MCF 10A (cell line): ENCODE measurements around the gene ADCY1. TPM values are rescaled to one million over a fixed set of nuclear protein-coding genes. Genes with fewer than 3 reads are reported as not detected.

Source experiments
- BruUV-seq: library from RNA; stranded (reverse); fragments of 400-500 nt; replicated peaks from 2 replicates; lab custom pipeline; 2021; lab: Mats Ljungman, UMichigan
- CTCF ChIA-PET: fragments of 300-600 bp; sonication (Branson Sonifier 250); formaldehyde crosslinking; extraction: SDS; loops from one replicate; lab custom pipeline; 2021; ENCODE audit warnings: antibody characterized with exemption, inconsistent platforms; lab: Yijun Ruan, JAX
- POLR2A ChIA-PET: fragments of 300-600, 350-650 bp; sonication (Branson Sonifier 250); formaldehyde crosslinking; extraction: SDS; loops from one replicate; lab custom pipeline; 2020; ENCODE audit warnings: antibody characterized with exemption, inconsistent platforms; lab: Yijun Ruan, JAX
- DNase-seq: peaks from one replicate; pipeline ENCODE4 v3.0.0-alpha.2; 2018; ENCODE audit not compliant: unreplicated experiment
- H3K27ac Mint-ChIP-seq: one replicate; pipeline ENCODE4 v1.8.0; 2022; ENCODE audit warnings: mild to moderate bottlenecking, low read depth, mixed read lengths; ENCODE audit not compliant: unreplicated experiment
- H3K27me3 Mint-ChIP-seq: one replicate; pipeline ENCODE4 v1.8.0; 2022; ENCODE audit warnings: mixed read lengths; ENCODE audit not compliant: insufficient read depth, unreplicated experiment
- H3K36me3 Mint-ChIP-seq: one replicate; pipeline ENCODE4 v1.8.0; 2022; ENCODE audit warnings: mild to moderate bottlenecking, moderate library complexity, mixed read lengths; ENCODE audit not compliant: insufficient read depth, unreplicated experiment
- H3K4me1 Mint-ChIP-seq: one replicate; pipeline ENCODE4 v1.8.0; 2022; ENCODE audit warnings: mixed read lengths; ENCODE audit not compliant: insufficient read depth, unreplicated experiment
- H3K4me3 Mint-ChIP-seq: one replicate; pipeline ENCODE4 v1.8.0; 2022; ENCODE audit warnings: mild to moderate bottlenecking, moderate library complexity, mixed read lengths; ENCODE audit not compliant: unreplicated experiment
- H3K9me3 Mint-ChIP-seq: one replicate; pipeline ENCODE4 v1.8.0; 2022; ENCODE audit warnings: mixed read lengths; ENCODE audit not compliant: unreplicated experiment
- intact Hi-C: fragments of 100-400 bp; cut with micrococcal nuclease; formaldehyde crosslinking; loops from 2 replicates; pipeline ENCODE4 v1.14.1; 2022
- total RNA-seq: library from RNA; stranded (reverse); gene quantifications from 2 replicates; pipeline ENCODE4 v1.2.3, GENCODE V29; 2022
- TF ChIP-seq, protein P1 (sequence below): fragments of 200-600 bp; IDR thresholded peaks from one replicate; pipeline ENCODE4 v1.8.0; 2022; ENCODE audit warnings: antibody characterized with exemption, mild to moderate bottlenecking; ENCODE audit not compliant: unreplicated experiment

The ADCY1 gene
- total RNA-seq, 1 experiment from 2014 or later: 0.61 TPM

DNA sequence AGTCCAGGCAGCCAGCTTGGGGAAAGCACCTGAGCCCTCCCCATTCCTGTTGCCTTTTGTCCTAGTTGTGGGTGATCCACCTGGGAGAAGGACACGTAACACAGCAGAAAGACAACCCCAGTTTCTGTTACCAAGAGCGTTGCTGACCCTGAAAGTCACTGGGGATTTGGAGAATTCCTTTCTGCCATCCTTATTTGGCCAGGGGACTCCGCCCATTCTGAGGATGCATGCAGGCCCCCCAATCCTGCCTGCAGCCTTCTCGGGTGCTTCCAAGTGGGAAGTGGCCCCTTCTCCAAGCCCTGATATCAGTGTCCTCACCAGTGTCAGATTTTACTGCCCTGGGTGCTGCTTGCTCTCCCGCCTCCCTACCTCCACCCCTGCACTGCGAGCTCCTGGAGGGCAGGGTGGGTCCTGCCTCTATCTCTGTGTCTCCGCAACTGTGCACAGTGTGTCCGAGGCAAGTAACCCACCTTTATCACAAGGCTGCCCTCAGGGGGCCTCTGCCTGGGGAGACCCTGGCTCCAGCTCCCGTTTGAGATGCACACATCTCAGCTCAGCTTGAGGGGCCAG, 9.2 kb upstream of the ADCY1 start:
- TF ChIP-seq, protein P1, sequence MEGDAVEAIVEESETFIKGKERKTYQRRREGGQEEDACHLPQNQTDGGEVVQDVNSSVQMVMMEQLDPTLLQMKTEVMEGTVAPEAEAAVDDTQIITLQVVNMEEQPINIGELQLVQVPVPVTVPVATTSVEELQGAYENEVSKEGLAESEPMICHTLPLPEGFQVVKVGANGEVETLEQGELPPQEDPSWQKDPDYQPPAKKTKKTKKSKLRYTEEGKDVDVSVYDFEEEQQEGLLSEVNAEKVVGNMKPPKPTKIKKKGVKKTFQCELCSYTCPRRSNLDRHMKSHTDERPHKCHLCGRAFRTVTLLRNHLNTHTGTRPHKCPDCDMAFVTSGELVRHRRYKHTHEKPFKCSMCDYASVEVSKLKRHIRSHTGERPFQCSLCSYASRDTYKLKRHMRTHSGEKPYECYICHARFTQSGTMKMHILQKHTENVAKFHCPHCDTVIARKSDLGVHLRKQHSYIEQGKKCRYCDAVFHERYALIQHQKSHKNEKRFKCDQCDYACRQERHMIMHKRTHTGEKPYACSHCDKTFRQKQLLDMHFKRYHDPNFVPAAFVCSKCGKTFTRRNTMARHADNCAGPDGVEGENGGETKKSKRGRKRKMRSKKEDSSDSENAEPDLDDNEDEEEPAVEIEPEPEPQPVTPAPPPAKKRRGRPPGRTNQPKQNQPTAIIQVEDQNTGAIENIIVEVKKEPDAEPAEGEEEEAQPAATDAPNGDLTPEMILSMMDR: no peak
- peaks cover 92% of the 10 kb centered on the region for H3K27me3 Mint-ChIP-seq
- POLR2A ChIA-PET: no interaction called here
- no peak for DNase-seq
- CTCF ChIA-PET: interaction anchor here (0.6 kb wide), 1 partner anchor 262 kb away, joined by 3 read pairs; no protein-coding TSS in a partner anchor
- H3K36me3 Mint-ChIP-seq: peaks cover 6% of the 10 kb centered on the region
- H3K27ac Mint-ChIP-seq: no peak overlapping the region
- peaks cover 4% of the 10 kb centered on the region for H3K9me3 Mint-ChIP-seq
- H3K4me3 Mint-ChIP-seq: no peak overlapping the region
- BruUV-seq: no TSS peak
- intact Hi-C loops: no loop called here
- no peaks in the 10 kb centered on the region for H3K4me1 Mint-ChIP-seq

DNA sequence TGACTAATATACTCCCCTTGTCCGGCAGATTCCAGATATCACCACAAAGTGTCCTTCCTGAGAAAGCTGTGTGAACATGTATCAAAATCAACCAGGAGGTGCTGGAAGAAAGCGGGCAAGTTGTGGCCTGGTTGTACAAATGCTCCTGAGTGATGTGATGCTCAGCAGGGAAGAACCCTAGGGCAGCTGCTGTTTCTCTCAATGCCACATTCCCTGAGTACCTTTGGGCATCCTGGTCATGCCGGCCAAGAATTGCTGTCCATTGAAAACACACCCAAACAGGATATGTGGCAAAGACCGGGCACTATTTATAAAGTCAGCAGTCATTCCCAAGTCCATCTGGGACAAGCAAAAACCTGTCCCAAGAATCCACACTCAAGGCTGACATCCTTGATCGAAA, 7.8 kb upstream of the ADCY1 start:
- Mint-ChIP-seq H3K27me3 (peaks cover 94% of the 10 kb centered on the region), H3K27ac (no peak overlapping the region), H3K36me3 (peaks cover 6% of the 10 kb centered on the region), H3K9me3 (no peaks in the 10 kb centered on the region), H3K4me1 (no peaks in the 10 kb centered on the region), H3K4me3 (no peak overlapping the region)
- intact Hi-C loops: no loop called here
- CTCF ChIA-PET: interaction anchor here (0.6 kb wide), 1 partner anchor 9 kb away, joined by 3 read pairs; no protein-coding TSS in a partner anchor
- no peak for DNase-seq
- BruUV-seq: no TSS peak
- TF ChIP-seq, protein P1: no peak
- POLR2A ChIA-PET: no interaction called here

DNA sequence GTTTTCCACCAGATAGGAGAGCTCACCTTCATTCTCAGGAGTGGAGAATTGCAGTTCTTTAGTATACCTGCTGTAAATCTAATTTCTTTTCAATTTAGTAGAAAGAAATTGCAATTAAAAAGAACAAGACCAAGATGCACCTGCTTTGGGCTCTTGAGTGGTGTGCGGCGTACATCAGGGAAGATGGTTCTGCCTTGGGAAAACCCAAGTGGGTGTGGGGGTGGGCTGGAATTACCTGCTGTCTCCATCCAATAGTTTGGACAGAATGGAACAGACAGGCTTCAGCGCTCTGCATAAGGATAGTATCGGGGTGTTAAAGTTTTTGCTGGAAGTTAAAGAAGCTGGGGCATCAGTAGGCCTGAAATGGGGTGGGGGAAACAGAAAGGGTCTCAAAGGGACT, 7.2 kb upstream of the ADCY1 start:
- no peak overlapping the region for H3K27ac Mint-ChIP-seq
- peaks cover 6% of the 10 kb centered on the region for H3K36me3 Mint-ChIP-seq
- BruUV-seq: no TSS peak
- TF ChIP-seq, protein P1: no peak
- H3K9me3 Mint-ChIP-seq: no peaks in the 10 kb centered on the region
- intact Hi-C loops: no loop called here
- no peaks in the 10 kb centered on the region for H3K4me1 Mint-ChIP-seq
- ChIA-PET CTCF (no interaction called here), POLR2A (no interaction called here)
- H3K4me3 Mint-ChIP-seq: no peak overlapping the region
- DNase-seq: no peak
- peaks cover 90% of the 10 kb centered on the region for H3K27me3 Mint-ChIP-seq

DNA sequence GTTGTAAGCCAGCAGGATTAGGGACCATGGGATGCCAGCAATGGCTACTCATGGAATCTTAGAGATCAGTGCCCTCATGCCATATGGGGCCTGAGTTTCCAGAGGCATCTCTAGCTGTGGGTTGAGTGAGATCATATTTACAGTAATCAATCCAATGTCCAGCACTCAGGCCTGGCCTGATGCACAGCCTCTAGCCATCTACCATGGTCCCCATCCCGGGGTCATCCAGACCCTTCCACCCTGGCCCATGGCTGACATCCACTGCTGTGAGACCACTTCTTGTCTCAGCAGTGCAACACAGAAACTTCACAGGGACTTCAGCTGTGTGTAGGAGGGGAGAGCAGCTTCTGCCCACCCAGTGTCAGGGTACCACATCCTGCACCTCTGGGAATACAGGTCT, 6.5 kb upstream of the ADCY1 start:
- intact Hi-C loops: no loop called here
- ChIA-PET CTCF (no interaction called here), POLR2A (no interaction called here)
- Mint-ChIP-seq H3K36me3 (peaks cover 6% of the 10 kb centered on the region), H3K27me3 (peaks cover 90% of the 10 kb centered on the region), H3K27ac (no peak overlapping the region), H3K9me3 (no peaks in the 10 kb centered on the region), H3K4me3 (no peak overlapping the region), H3K4me1 (no peaks in the 10 kb centered on the region)
- TF ChIP-seq, protein P1: no peak
- DNase-seq: no peak
- no TSS peak for BruUV-seq
